T47D (cell line): ENCODE results near the gene MSANTD2.

Experiments
- DNase-seq, 2 experiments: peaks; one replicate each; pipeline versions ENCODE4 v3.0.0 to v3.0.0-alpha.2; 2011 to 2012; ENCODE audit warnings: low read depth in 1 of 2, low spot score in 1 of 2
- JUND ChIP-seq: IDR thresholded peaks from 2 replicates; pipeline ENCODE4 v1.6.1; 2012; ENCODE audit warnings: low read depth
- in situ Hi-C: cut with HindIII; loops from 2 replicates; pipeline ENCODE4 v1.10.0; 2016; ENCODE audit warnings: low sequenced_read_pairs, low pct_unique_long_range_greater_than_20kb

MSANTD2 gene

DNA sequence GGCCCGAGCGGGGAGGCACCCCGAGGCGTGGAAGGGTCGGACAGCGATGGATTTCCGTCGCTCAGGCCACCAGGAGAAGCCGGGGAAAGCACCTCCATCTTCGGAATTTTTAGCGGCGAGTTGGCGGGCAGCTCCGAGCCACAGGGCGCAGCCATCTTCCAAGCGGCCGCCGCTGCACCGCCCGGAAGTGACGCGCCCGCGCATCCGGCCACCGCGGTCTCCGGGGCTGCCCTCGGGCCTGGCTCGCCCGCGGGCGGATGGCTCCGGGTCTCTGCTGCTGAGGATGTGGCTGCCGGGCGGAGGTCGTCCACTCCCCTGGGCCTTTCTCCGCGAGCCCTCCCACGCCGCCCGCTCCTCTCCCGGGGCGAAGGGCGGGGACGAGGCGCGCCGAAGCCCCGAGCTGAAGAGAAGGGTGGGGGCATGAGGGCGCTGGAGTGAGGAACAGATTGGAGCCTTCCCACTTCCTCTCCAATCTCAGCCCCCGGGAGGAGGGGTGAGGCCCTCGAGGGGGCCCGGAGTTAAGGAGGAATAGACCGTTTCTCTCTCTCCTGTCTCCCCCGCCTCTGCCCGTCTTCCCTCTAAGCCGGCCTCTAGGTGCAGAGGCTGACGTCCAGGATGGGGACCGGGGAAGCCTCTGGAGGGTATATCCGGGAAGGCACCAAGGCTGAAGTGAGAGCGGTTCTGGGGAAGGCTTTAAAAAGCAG lies at the start of gene MSANTD2:
MSANTD2 (minus strand) TSS at position 181 of the 704 bp plus-strand sequence; CDS start at position 155, 26 bp downstream.
- TF ChIP-seq JUND, result no peak
- peak; percentile 78 for DNase-seq
- in situ Hi-C loops, result no loop called here

DNA sequence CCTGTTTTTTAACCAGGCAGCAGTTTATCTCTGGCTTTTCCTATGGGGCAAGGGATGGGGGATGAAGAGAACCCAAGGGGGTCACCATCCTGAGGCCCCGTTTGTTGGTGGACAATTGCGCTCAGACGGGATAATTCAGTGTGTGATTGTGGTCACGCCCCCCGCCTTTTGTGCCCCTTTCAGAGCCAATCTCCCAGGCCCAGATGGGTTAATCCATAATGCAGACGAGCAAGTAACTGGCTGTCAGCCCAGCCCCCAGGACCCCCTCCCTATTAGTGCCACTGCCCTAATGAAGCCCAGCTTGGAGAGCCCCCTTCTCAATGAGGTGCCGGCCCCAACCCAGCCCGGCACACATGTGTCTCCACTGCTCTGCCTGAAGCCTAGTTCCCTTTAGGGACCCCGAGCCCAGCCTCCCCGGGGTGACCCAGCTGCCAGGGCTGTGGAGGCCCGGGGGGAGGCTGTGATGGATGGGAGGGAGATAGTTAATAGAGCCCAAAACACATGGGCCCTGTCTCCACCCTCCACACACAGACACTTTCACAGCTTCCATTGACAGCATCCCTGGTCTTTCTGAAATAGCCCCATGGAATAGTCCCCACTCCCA lies 46.0 kb upstream of the MSANTD2 start:
- in situ Hi-C loops, result no loop called here
- TF ChIP-seq JUND, result no peak
- DNase-seq, result no peak

DNA sequence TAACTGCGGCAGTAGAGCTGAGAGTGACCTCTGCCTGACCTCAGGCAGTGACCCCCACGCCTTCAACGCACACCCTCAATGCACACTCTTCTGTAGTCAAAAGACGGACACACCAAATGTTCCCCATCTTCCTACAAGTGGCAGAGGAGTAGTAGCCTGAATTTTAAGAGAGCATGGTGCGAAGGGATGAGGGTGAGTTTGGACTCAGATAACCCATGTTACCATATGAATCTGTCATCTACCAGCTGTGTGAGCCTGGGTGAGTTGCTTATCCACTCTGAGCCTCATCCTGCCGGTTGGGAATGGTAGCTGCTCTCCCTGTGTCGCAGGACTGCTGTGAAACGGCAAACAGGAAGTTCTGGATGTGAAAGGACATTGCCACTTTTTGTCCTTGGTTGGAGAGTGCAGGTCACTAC lies 44.5 kb upstream of the MSANTD2 start:
- no peak for TF ChIP-seq JUND
- in situ Hi-C loops, result no loop called here
- DNase-seq, result no peak

- no peak for DNase-seq
- TF ChIP-seq JUND, result no peak
- in situ Hi-C loops, result no loop called here
These were observed 43.4 kb upstream of the MSANTD2 start for GRCh38 chr11:124843616-124843910.

- in situ Hi-C loops, result no loop called here
- no peak for TF ChIP-seq JUND
- peak in 1 of 2 experiments; percentile 48 for DNase-seq
These were observed 42.1 kb upstream of the MSANTD2 start for GRCh38 chr11:124842305-124842704.

GRCh38 chr11:124841840-124842239 lies 41.6 kb upstream of the MSANTD2 start:
- in situ Hi-C loops, result no loop called here
- no peak for DNase-seq
- TF ChIP-seq JUND, result no peak

- TF ChIP-seq JUND, result no peak
- in situ Hi-C loops, result no loop called here
- no peak for DNase-seq
These were observed 41.0 kb upstream of the MSANTD2 start for GRCh38 chr11:124841201-124841600.

GRCh38 chr11:124840666-124841065 lies 40.5 kb upstream of the MSANTD2 start:
- in situ Hi-C loops, result no loop called here

GRCh38 chr11:124839972-124840621 lies 39.9 kb upstream of the MSANTD2 start:
- in situ Hi-C loops, result loop anchor here (10.0 kb wide), 1 partner anchor 175 kb away; no protein-coding TSS in a partner anchor
- TF ChIP-seq JUND, result no peak
- DNase-seq, result no peak

More at GRCh38 chr11:124840666-124841065, 40.5 kb upstream of the MSANTD2 start:
- DNase-seq, result no peak
- TF ChIP-seq JUND, result no peak

DNA sequence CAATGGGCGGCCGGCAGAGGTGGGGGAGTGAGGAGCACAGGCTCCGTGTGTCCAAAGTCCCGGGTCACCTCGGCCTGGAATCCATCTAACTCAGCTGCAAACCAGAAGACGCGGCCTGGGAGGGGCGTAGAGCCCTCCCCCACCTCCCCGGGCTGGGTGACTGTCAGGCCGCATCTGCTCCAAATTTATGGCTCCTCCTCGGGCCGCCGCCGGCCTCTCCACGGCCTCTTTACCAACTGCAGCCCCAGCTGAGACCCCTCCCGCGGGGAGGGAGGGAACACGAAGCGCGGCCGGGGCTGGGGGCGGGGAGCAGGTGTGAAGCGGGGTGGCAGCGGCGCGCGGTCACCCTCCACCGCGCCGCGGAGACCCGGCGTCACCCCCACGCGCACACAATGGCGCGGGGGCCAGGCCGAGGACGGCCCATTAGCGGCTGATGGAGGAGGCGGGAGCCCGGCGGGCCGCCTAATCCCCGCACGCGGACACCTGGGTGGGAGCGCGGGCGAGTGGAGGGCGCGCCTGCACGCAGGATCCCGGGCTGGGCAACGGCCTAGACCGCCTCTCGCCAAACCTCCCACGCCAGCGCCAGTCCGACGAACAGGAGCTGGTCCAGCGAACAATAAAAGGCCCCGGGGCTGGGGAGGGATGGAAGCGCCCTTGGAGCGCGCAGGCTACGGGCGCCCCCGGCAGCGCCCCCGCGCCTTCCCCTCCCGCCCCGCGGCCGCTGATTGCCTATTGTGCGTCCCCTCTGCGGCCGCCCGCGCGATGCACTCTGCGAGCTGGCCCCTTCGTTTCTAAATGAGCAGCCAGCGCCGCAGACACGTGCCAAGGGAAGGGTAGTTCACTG lies 39.1 kb upstream of the MSANTD2 start:
- no peak for DNase-seq
- no peak for TF ChIP-seq JUND
- in situ Hi-C loops, result loop anchor here (10.0 kb wide), 1 partner anchor 175 kb away; no protein-coding TSS in a partner anchor

- DNase-seq, result no peak
- in situ Hi-C loops, result loop anchor here (10.0 kb wide), 1 partner anchor 174 kb away; no protein-coding TSS in a partner anchor
- no peak for TF ChIP-seq JUND
These were observed 38.6 kb upstream of the MSANTD2 start for GRCh38 chr11:124838805-124839127.

DNA sequence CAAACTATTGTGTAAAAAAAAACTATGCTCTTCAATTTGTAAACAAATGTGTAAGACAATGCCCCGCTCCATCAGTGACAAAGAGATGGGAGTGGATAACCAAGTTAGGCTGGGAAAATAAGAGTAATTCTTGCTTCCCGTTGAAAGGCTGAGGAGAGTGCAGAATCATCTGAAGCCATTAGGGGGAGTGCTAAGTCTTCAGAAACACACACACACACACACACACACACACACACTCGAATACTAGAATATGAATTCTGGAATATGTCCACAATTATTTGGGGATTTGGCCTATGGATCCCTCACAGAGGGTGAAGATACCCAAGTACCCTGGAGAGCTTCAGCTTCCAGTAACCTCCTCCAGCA lies 37.3 kb upstream of the MSANTD2 start:
- DNase-seq, result peak; percentile 79 to 91
- TF ChIP-seq JUND, result no peak
- in situ Hi-C loops, result loop anchor here (10.0 kb wide), 1 partner anchor 173 kb away; no protein-coding TSS in a partner anchor
